ENCODE data around the gene SCN11A.

SCN11A gene

DNA sequence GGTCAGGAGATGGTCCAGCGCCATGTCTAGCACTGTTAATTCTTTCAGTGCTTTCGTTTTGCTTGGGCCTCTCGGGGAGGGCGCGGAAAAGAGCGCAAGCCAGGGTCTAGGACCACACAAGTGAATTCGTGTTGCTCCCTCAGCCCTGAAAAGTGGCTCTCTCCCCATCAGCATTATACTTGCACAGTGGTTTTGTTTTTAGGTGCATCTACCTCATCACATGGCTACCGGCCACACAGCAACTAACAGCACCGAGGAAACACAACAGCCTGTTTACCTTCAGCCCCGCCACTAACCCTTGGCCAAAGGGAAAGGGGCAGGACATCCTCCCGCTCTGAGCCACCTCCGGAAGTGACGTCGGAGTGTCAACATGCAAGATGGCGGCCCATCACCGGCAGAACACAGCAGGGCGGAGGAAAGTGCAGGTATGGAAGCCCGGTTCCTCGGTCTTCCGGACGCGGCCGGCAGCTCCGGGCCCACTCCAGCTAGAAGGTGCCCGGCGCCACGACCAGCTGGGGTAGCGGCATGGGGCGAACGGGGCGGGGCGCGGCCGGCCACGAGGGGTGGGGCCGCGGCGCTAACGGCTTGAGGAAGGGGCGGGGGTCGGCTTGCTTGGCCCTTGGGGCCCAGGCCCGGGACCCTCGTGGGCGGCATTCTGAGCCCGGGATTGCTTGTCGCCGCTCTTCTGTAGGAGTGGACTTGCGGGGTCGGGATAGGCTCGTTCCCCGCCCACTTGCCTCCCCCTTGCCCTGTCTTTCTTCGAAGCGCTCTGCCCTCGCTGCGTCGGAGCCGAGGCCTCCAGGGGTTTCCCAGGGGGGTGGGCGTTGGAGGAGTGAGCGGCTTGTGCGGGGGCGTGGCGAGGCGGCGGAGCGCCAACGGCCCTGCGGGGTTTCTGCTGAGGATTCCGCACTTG lies at the start of gene SCN11A, which contains the start of gene WDR48:
TSS of gene SCN11A (minus strand) at position 296 of the 913 bp plus-strand sequence. CDS start 101,582 bp downstream, outside the sequence.
TSS of gene WDR48 (plus strand) at position 368 of the 913 bp plus-strand sequence. CDS start at position 378, 10 bp downstream.
- TF ChIP-seq POLR2A (IDR thresholded peaks at IDR 0.05; ENCODE audit: low read length) (peak; percentile 99), GATA1 (IDR thresholded peaks at IDR 0.05; ENCODE audit: low read depth, low read length) (no peak)
- peak; percentile 97 for DNase-seq

DNA sequence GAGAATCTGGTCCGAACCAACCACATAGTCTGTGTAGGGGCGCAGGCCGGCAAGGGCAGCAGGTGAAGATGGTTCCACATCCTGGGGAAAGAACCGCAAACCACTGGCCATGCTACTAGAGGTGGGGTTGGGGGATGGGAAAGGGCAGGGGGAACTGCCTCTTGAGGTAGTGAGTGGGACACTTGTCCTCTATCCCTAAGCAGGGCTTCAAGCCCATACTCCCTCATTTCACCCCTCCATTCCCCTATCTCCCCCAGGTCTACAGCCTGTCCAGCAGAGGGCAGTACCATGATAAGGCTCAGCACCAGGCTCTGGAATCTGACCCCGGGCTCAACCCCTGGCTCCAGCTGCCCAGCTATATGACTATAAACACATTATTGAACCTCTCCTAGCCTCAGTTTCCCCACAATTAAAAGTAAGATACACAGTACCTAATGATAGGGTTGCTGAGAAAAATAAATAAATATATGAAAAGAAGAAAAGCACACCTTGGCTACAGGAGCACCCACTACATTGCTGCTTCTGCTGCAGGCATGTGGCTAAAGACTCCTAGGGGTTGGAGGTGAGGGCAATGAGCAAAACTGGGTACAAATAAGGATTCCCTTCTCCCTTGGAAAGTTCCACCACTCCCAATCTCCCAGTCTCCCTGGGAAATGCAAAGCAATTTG lies 49.4 kb upstream of the SCN11A start:
- TF ChIP-seq POLR2A (IDR thresholded peaks at IDR 0.05; ENCODE audit: low read length): no peak
- no peak for TF ChIP-seq GATA1 (IDR thresholded peaks at IDR 0.05; ENCODE audit: low read depth, low read length)
- DNase-seq: peak; percentile 64 to 78

DNA sequence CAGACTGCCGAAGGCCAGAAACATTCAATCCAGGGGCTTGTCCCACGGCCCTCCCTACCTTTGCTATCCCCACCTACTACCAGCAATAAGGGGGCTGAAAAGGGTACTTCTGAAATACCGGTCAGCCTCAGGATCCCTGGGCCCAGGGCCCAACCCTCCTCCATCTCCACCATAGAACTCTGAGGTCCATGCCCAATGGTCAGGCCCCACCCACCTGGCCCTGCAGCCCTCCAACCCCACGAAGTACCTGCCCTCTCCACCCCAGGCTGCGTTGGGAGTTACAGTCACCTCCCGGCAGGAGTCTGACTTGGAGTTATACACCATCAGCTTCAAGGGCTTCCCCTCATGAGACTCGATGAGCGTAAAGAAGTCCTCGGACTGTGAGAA lies 48.7 kb upstream of the SCN11A start:
- DNase-seq: no peak
- TF ChIP-seq POLR2A (IDR thresholded peaks at IDR 0.05; ENCODE audit: low read length) (no peak), GATA1 (IDR thresholded peaks at IDR 0.05; ENCODE audit: low read depth, low read length) (no peak)

DNA sequence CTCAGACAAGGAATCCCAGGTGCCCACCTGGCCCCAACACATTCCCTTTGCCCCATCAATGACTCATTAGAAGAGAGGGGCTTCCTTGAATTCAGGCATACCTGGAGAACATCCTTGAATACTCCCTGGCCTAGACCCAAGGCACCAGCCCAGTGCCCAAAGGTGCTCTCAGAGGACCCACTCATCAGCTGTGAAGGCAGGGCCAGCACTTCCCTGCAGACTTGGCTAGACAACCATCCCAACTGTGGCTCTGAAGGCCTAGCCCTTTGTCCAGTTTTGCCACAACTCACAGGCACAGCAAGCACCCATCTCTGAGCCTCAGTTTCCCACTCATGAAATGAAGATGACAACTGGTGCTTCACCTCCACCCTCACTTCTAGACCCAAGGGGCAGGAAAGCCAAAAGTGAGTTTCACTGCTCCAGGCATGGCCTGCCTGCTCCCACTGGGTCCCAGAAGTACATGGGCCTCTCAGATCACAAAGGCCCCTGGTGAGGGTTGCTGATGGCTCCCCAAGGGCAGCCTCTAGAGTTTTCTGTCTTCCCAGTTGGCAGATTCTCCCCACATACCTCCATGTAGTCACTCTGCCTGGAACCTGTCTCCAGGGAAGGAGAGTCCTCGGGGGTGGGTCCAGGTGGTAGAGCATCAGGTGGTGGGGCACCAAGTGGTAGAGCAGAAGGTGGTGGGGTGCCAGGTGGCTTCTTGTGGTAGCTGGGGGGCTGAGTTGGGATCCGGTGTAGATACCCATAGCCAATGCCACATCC lies 48.2 kb upstream of the SCN11A start:
- no peak for DNase-seq
- TF ChIP-seq POLR2A (IDR thresholded peaks at IDR 0.05; ENCODE audit: low read length) (no peak), GATA1 (IDR thresholded peaks at IDR 0.05; ENCODE audit: low read depth, low read length) (no peak)

DNA sequence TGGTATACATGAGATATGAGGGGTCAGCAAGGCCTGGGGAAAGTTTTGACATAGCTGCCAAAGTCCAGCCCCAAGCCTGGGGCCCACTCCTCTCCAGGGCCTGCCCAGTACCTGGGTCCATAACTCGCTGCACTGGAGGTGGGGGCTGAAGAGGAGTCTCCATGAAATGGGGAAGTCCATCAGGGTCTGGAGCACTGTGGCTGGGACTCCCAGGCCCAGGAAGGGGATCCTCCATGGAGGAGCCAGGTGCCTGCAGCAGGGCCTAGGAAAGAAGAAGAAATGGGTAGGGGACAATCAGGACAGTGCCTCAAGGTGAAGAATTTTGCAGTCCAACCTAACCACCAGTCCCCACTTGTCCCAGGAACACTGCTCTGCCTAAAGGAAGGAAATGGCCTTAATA lies 47.5 kb upstream of the SCN11A start:
- TF ChIP-seq GATA1 (IDR thresholded peaks at IDR 0.05; ENCODE audit: low read depth, low read length) (no peak), POLR2A (IDR thresholded peaks at IDR 0.05; ENCODE audit: low read length) (no peak)
- no peak for DNase-seq

DNA sequence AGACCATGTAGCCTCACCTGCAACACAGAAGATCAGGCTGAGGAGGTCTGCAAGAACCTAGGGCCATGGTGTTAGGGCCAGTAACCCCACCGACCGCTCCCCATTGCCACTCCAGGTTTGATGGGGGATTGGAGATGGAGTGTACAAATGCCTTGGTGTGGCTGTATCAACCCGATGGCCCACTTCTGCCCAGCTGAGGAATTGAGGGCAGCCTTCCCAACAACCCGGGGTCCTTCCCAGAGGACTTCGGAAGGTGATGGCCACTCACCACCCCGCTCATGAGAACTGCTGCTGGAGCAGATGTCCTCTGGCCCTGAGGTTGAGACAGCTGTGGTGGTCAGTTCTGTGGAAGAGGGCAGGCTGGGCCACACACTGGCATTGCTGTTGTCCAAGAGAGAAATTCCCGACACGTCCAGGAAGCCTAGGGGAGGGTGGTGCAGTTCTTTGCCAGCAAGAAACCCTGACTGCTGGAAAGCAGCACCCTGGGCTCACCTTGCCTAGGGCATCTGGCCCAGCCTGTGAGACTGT lies 46.8 kb upstream of the SCN11A start:
- TF ChIP-seq GATA1 (IDR thresholded peaks at IDR 0.05; ENCODE audit: low read depth, low read length) (no peak), POLR2A (IDR thresholded peaks at IDR 0.05; ENCODE audit: low read length) (no peak)
- no peak for DNase-seq

DNA sequence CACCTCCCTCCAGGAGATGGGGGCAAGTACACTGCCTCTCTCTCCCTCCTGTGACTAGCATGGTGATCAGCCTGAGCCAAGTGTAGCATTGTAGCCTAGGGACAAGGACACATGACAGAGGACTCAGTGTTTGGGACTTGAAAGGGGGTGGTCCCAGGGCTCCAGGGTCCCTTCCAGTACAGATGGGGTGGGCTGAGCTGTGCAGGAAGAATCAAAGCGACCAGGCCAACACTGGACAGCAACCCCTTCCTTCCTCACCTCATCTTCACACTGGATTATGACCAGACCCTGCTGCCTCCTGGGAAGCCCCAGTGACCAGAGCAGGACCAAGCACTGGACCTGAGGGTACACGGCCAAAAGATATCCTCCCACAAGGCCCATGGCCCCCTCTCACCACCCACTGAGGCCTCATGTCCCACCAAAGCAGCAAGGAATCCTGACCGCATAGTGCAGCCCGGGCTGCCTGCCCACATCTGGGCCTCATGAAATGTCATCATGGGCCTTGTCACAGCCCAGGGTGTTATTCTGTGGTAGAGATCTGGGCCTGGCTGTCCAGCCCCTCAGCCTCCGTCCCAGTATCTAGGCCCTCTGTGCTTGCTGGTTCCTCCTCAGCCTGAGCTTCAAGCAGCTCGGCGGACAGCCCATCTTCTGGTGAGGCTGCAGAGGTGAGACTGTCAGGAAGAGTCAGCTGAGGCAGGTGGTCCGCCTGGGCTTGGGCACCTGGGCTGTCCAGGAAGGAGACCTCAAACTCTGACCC lies 46.1 kb upstream of the SCN11A start:
- TF ChIP-seq POLR2A (IDR thresholded peaks at IDR 0.05; ENCODE audit: low read length) (no peak), GATA1 (IDR thresholded peaks at IDR 0.05; ENCODE audit: low read depth, low read length) (no peak)
- no peak for DNase-seq

DNA sequence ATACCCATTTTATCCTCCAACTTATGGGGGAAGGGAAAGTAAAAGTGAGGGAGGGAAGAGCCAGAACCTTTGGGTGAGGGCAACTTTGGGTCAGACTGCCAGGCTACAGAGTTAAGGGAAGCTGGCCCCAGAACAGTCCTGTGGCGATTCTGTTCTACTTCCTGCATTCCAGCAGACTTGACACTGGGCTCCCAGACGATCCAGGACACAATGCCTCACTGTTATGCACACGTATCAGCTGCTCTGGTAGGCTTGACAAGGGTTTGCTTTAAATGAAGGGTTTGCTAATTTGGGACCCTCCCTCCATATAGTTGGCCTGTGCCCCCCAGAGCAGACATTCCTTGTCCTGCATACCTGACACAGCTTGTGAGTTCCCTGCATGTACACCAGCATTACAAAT lies 45.0 kb upstream of the SCN11A start:
- DNase-seq: no peak
- no peak for TF ChIP-seq GATA1 (IDR thresholded peaks at IDR 0.05; ENCODE audit: low read depth, low read length)
- no peak for TF ChIP-seq POLR2A (IDR thresholded peaks at IDR 0.05; ENCODE audit: low read length)

DNA sequence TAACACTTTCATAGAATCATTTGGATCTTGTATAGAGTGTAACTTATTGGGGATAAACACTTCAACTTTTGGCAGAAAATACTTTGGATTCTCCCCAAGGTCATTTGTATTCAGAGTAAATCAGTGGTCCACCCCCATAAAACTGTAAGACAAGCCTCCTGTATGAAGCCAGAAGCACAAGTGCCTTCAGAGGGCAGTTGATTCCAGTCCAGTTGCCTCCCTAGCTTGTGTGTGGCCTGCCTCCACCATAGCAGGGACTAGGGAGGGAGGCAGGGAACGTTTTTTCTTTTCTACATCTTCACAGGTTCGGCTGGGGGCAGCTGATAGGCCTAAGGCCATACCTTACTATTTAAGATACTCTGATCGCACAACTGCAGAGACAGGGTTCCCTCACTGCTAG lies 44.0 kb upstream of the SCN11A start:
- DNase-seq: no peak
- TF ChIP-seq POLR2A (IDR thresholded peaks at IDR 0.05; ENCODE audit: low read length) (no peak), GATA1 (IDR thresholded peaks at IDR 0.05; ENCODE audit: low read depth, low read length) (no peak)

DNA sequence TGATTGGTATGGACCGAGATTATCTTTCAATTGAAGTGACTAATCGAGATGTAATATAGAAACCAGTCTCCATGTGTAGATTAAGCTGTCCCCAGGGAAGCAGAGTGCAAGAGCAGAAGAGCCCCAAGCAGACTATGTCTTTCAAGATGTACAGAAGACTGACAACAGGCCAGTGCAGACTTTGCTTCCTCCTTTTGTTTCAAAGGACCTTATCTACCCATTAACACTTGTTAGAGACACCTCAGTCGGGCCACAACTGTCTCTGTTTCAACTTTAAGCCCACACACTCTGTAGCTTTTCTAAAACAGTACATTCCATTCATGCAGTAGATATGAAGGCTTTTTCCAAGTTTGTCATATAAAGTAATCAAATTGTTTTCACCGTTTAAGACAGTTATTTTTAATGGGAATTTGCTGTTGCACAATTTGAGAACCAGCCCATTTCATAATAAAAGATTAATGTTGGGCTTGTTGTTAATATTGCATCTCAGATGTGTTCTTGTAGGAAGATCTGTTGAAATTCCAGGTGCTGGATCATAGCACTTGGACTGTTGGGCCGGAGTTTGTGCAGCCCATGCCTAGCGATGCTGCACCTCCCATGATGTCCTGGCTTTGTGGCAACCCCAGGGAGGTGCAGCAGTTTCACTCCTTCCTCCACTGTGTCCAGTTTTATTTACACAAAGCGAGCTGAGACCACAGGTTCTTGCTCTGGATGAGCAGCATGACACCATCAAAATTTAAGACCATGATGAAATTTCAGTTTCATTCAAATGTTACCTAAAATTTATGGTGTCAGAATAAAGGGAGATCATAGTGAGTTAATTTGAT lies 43.3 kb upstream of the SCN11A start:
- no peak for TF ChIP-seq GATA1 (IDR thresholded peaks at IDR 0.05; ENCODE audit: low read depth, low read length)
- no peak for TF ChIP-seq POLR2A (IDR thresholded peaks at IDR 0.05; ENCODE audit: low read length)
- no peak for DNase-seq

DNA sequence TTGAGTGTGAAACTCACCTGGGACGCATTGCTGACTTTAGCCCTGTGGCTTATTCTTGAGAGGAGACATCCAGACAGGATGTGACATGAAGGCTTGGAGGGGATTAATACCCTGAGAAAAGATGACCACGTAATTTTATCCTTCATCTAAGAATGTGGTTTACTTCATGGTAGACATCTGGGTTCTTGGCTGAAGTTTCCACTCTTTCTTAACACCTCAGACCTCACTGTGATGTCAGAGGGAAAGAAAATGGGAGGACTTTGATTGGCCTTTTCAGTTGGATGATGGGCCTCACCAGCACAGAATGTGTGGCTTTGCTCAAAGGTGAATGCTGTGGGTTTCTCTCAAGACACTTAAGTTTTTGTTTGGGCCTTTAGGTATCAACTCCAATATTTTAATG lies 39.2 kb upstream of the SCN11A start:
- TF ChIP-seq POLR2A (IDR thresholded peaks at IDR 0.05; ENCODE audit: low read length): no peak
- TF ChIP-seq GATA1 (IDR thresholded peaks at IDR 0.05; ENCODE audit: low read depth, low read length): no peak
- DNase-seq: no peak

DNA sequence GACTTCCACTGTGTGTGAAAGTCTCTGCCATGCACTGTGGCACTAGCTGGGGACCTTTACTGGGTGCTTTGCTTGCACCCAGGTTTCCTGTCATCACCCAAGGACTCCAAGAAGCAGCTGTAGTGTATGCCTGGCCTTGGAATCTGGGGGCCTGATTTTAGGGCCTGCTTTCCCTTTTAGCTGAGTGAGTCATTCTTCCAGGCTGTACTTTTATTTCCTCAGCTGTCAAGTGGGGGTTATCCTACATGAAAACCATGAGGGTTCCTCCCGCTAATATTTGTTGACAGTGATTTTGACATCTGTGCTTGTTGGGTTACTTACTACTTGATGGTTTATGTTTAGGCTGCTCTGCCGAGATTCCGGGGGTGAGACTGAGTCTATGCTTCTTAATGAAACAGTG lies 37.1 kb upstream of the SCN11A start:
- no peak for DNase-seq
- TF ChIP-seq POLR2A (IDR thresholded peaks at IDR 0.05; ENCODE audit: low read length): no peak
- TF ChIP-seq GATA1 (IDR thresholded peaks at IDR 0.05; ENCODE audit: low read depth, low read length): no peak
